Activated CD8-positive, alpha-beta memory T cell treated with anti-CD3 and anti-CD28 coated beads for 24 hours (primary cell): ENCODE results near the gene EEF1AKMT2.

Experiments used
- DNase-seq: peaks from one replicate; pipeline ENCODE4 v3.0.0-alpha.2; 2020

Gene EEF1AKMT2

DNA sequence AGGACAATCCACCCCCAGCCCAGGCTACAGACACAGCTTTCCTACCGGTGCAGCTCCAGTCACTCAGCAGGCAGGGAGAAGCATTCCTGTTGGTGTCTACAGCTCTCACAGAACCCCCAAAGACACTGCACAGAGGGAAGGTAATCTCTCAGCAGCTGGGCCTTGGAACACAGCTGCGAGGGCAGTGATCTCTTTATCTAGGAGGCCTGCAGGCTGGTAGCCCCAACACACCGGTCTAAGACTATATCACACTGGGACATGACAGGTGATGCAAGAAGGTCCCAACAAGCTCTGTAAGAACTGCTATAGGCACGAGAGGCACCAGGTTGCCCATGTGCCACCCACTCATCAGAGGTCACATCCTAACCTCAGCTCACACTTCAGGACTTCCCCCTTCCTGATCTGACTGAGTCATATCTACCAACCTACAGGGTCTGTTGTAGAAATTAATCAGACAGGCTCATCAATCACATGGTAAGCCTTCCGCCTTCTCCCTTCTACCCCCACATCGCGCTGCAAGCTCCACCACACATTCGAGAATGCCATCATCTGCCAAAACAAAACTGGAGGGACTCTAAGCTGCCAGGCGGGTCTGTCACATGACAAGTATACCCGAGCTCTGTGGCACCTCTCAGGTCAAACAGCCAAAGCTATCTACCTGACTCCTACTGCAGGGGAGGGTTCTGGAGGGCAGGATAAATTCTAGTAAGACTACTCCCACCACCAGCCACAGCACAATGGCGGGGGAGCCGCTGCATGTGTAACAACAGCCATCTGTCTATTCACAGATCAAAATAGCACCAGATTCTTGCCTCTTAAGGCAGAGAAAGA lies 73.6 kb downstream of the EEF1AKMT2 start:
- peak; percentile 88 for DNase-seq

DNA sequence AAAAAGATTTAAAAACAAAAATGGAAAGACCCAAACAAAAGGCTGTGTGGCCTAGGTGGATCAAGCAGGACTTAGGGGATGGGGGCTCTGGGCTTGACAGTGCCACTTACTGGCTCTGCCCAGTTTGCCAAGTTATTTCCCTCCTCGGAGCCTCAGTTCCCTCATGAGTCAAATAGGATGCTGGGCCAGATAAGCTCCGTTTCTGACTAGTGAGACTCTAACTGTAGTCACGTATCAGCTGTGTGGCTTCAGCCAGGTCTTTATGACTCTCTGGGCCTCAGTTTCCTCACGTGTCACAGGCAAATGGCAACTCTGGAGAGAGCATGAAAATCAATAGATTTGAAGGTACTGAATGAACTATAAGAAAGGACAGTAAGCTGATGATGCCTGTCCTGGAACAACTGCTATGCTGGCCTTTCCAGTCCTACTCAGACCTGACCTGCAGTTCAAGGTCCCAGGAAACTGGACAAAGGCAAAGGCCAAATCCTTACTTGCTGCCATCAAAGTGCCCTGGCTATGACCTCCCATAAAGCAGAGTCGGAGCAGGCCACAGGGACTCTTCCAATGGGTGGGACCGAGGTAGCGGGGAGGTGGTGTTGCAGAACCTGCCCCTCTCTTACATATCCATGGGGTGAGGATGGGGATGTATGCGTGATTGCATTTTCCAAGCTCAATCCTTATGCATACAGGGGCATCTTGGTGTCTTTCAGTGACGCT lies 74.5 kb downstream of the EEF1AKMT2 start:
- no peak for DNase-seq

- DNase-seq, result no peak
Measured at GRCh38 chr10:124716369-124716768, 75.3 kb downstream of the EEF1AKMT2 start.

GRCh38 chr10:124715439-124715838 lies 76.2 kb downstream of the EEF1AKMT2 start:
- no peak for DNase-seq

- no peak for DNase-seq
Measured at GRCh38 chr10:124713679-124714255, 77.9 kb downstream of the EEF1AKMT2 start.

DNA sequence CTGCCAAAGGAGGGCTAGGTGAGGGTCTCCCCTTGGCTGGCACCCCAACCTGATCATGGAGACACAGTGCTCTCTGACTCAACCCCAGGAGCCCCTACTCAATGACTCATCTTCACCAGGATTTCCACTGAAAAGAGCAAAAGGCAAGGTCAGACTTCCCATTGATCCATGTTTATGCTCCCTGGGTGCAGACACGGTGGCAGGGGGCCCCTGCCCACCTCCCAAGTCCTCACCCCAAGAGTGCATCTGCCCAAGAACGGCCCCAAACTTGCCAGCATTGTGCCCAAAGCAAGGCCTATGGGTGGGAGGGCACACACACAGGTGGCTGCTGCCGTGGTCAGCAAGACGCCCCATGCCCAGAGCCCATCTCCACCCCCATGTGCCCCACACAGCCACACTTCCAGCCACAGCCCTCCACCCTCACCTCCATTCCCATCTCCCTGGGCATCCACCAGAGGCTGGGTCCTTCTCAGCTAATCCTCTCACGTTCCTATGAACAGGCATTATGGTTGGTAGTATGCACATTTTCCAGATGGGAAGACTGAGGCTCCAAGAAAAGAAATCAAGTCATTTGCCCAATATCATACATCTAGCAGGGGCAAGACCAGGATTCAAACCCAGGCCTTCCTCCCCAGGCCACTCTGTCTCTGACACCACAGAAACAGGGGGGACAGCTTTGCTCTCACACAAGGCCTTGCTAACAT lies 78.8 kb downstream of the EEF1AKMT2 start:
- no peak for DNase-seq

- no peak for DNase-seq
Measured at GRCh38 chr10:124711145-124711544, 80.5 kb downstream of the EEF1AKMT2 start.

DNA sequence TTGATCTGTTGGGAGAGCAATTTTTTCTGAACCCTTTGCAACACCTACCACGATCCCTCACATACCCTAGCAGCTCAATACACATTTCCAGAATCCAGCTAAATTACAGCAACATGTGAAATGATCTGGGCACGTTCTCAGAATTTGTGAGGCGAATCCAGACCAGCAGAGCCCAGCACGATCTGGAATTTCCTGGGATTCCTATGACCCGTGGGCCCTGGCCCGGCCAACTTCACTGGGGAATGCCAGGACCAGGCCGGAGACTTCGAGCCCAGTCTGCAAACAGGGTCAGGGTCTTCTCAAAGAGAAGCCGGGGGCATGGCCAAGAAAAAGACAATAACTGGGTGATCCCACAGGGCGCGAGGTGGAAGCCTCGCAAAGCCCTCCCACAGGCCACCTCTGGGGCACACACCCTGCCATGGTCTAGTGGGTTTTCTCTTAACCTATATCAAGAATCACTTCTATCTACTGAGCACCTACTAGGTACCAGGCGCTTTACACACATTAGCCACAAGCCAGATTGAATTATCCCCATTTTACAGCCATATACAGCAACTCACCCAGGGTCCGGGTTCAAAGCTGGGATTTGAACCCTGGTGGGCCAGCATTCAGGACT lies 81.3 kb downstream of the EEF1AKMT2 start:
- no peak for DNase-seq

DNA sequence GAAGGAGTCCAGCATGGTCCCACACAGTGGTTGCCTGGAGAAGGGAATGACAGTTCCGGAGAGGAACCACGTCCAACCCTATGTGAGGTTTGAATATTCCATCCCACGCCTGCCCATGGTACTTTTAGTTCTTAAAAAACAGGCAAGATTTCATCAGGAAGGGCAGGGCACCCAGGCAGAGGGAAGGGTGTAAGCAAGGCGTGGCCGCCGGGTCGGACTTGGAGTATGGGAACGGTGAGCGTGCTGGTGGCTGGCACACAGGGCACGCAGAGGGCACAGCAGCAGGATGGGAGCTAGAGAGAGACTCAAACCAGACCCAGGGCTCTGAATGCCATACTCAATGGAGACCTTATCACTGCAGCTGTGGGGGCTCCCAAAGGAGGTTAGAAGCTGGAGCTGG lies 81.8 kb downstream of the EEF1AKMT2 start:
- DNase-seq, result no peak

DNA sequence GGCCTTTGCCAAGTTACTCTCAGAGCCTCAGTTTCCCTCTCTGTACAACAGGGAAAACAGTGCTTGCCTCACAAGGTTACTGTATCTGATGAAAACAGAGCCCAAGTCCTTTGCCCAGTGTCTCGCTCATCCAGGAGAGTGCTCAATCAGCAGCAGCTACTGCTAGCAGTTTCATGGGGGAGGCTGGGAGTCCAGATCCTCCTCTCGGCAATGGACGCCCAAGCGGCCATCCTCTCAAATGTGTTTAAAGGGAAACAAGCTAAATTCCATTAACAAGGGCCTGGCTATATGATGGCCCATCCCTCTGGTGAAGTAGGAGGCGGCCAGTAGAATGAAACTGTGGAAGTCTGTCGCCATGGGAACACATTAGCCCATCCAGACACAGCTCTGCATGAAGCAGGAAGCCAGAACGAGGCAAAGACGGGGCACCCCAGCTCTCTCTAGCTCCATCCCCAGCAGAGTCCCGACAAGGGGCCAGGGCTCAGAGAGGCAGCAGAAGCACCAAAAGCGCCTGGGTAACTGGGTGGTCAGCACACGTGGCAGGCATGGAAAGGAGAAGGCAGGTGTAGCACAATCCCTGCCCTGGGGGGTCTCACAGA lies 82.7 kb downstream of the EEF1AKMT2 start:
- no peak for DNase-seq

GRCh38 chr10:124708246-124708779 lies 83.4 kb downstream of the EEF1AKMT2 start:
- DNase-seq, result no peak
